ENCODE measurements around the gene CALML5. TPM values are rescaled to one million over a fixed set of nuclear protein-coding genes. Genes with fewer than 3 reads are reported as not detected.

The CALML5 gene
- total and polyA plus RNA-seq, 9 of the 15 experiments (the other 6 are each of a cell fraction or from before 2014, with no cell fraction given) = not detected

DNA sequence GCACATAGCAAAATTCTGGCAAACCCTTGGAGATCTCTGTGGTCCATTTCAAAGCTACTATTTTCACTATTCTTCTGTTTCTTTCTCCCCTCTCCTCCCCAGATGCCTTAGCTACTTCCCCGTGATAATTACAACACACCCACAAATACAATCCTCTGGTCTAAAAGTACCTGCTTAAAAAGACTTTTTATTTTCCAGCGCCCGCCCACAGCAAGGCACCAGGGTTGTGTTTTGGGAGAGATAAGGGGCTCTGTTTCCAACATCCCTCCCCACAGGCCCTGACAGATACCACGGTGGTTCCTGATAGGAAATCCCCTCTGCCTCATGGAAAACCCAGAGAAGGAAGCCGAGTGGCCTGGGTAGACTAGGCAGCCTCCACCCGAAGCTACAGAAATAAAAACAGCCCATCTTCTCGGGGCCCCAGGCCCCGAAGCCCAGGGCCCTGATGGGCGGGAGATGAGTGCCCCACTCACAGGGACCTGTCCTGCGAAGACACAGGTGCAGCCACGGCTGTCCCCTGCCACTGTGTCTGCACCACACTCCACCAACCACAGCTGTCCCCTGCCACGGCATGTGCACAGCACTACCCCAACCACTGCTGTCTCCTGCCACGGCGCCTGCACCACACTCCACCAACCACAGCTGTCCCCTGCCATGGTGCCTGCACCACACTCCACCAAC, 19.7 kb downstream of the CALML5 start (continued):
- TF ChIP-seq, protein P1, sequence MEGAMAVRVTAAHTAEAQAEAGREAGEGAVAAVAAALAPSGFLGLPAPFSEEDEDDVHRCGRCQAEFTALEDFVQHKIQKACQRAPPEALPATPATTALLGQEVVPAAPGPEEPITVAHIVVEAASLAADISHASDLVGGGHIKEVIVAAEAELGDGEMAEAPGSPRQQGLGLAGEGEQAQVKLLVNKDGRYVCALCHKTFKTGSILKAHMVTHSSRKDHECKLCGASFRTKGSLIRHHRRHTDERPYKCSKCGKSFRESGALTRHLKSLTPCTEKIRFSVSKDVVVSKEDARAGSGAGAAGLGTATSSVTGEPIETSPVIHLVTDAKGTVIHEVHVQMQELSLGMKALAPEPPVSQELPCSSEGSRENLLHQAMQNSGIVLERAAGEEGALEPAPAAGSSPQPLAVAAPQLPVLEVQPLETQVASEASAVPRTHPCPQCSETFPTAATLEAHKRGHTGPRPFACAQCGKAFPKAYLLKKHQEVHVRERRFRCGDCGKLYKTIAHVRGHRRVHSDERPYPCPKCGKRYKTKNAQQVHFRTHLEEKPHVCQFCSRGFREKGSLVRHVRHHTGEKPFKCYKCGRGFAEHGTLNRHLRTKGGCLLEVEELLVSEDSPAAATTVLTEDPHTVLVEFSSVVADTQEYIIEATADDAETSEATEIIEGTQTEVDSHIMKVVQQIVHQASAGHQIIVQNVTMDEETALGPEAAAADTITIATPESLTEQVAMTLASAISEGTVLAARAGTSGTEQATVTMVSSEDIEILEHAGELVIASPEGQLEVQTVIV (CRISPR knock-in tag; IDR thresholded peaks at IDR 0.05; ENCODE audit: borderline replicate concordance) = no peak
- TF ChIP-seq E2F3 (CRISPR knock-in tag; IDR thresholded peaks at IDR 0.05) (no peak), ZNF551 (CRISPR knock-in tag; IDR thresholded peaks at IDR 0.05) (no peak), GTF2F1 (IDR thresholded peaks at IDR 0.05; ENCODE audit: low read depth, low read length) (no peak), SMARCE1 (IDR thresholded peaks at IDR 0.05) (peak; percentile 86), THRAP3 (IDR thresholded peaks at IDR 0.05; ENCODE audit: borderline replicate concordance) (no peak), CTBP1 (IDR thresholded peaks at IDR 0.05; ENCODE audit: borderline replicate concordance) (peak; percentile 77), ZNF217 (CRISPR knock-in tag; IDR thresholded peaks at IDR 0.05) (no peak), ZNF23 (CRISPR knock-in tag; IDR thresholded peaks at IDR 0.05) (no peak), ZNF583 (CRISPR knock-in tag; IDR thresholded peaks at IDR 0.05) (no peak), MEIS2 (IDR thresholded peaks at IDR 0.05; ENCODE audit: partially characterized antibody) (peak; percentile 36), RBM22 (IDR thresholded peaks at IDR 0.05; ENCODE audit: low read depth, low read length, poor library complexity, severe bottlenecking) (no peak), RAD21 (CRISPR knock-in tag; conservative IDR thresholded peaks at IDR 0.05 in 1 of 2, IDR thresholded peaks at IDR 0.05 in 1 of 2) (peak in 1 of 2 experiments; percentile 27; a peak in 1 of 4 replicates), PURB (CRISPR knock-in tag; IDR thresholded peaks at IDR 0.05; ENCODE audit: low read depth) (no peak), U2AF1 (optimal IDR thresholded peaks at IDR 0.05; ENCODE audit: low read depth, low read length) (no peak), ZNF695 (CRISPR knock-in tag; IDR thresholded peaks at IDR 0.05) (no peak), MED1 (CRISPR knock-in tag; IDR thresholded peaks at IDR 0.05; ENCODE audit: borderline replicate concordance) (no peak), RNF2 (IDR thresholded peaks at IDR 0.05) (peak; percentile 73)
- TF ChIP-seq, protein P2, sequence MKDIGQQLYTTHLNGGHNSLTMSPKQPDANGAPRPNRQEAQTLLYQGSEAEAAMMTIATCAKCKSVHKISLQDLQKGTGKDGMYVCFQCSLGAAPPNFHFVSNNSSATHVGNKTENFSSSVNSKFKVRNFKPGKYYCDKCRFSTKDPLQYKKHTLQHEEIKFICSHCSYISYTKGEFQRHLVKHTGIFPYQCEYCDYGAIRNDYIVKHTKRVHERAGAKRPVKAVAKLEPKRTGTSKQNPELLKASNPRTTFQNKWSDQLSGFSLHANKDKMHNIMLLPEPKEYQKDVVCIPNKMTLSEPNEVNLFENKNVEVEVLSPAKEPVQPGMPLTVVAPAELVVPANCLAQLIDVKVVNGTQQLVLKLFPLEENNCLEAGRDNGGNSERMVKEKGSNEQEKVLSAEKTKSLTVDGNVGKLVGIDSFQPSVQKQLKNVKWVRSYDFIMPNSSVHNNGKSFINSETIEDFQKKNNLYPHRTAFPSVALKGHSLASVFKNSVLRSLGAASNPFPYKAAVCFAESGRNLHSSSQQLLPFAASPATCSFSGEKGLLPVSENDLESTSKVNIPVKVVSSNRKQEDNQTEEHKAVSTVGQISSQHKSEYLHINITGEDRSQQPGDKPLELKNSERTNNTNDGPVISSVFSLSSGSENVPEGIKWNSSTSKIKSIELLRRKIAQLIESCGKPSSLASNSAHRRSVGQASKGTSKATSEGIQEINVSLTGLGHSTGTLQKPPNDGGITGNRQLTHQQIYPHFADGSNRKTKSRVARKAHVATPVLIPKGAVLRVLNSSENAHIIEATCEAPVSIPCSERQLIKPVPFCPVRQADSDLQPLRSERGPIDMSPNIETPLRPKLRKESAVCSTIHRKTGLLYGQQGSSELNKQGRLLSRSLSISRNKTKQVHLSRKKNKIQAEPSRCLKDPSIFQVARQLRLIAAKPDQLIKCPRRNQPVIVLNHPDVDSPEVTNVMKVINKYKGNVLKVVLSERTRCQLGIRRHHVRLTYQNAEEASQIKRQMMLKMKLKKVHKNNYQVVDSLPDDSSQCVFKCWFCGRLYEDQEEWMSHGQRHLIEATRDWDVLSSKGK (CRISPR knock-in tag; IDR thresholded peaks at IDR 0.05) = no peak
- TF ChIP-seq, protein P3, sequence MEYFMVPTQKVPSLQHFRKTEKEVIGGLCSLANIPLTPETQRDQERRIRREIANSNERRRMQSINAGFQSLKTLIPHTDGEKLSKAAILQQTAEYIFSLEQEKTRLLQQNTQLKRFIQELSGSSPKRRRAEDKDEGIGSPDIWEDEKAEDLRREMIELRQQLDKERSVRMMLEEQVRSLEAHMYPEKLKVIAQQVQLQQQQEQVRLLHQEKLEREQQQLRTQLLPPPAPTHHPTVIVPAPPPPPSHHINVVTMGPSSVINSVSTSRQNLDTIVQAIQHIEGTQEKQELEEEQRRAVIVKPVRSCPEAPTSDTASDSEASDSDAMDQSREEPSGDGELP (CRISPR knock-in tag; IDR thresholded peaks at IDR 0.05; ENCODE audit: borderline replicate concordance) = peak; percentile 71; the same call in 1 of the 2 replicates
- TF ChIP-seq, protein P4, sequence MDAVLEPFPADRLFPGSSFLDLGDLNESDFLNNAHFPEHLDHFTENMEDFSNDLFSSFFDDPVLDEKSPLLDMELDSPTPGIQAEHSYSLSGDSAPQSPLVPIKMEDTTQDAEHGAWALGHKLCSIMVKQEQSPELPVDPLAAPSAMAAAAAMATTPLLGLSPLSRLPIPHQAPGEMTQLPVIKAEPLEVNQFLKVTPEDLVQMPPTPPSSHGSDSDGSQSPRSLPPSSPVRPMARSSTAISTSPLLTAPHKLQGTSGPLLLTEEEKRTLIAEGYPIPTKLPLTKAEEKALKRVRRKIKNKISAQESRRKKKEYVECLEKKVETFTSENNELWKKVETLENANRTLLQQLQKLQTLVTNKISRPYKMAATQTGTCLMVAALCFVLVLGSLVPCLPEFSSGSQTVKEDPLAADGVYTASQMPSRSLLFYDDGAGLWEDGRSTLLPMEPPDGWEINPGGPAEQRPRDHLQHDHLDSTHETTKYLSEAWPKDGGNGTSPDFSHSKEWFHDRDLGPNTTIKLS (IDR thresholded peaks at IDR 0.05; ENCODE audit: borderline replicate concordance, low read depth) = no peak
